CD4-positive, alpha-beta T cell treated with Interleukin-4 for 4 hours (primary cell): ENCODE results near the gene RNF6.

Source experiments
- DNase-seq: peaks from one replicate; pipeline ENCODE4 v3.0.0-alpha.2; 2020

RNF6 gene

GRCh38 chr13:26225896-26226617, 3.9 kb upstream of the RNF6 start:
- no peak for DNase-seq

GRCh38 chr13:26222520-26223046, 469 bp upstream of the RNF6 start:
- DNase-seq = no peak

DNA sequence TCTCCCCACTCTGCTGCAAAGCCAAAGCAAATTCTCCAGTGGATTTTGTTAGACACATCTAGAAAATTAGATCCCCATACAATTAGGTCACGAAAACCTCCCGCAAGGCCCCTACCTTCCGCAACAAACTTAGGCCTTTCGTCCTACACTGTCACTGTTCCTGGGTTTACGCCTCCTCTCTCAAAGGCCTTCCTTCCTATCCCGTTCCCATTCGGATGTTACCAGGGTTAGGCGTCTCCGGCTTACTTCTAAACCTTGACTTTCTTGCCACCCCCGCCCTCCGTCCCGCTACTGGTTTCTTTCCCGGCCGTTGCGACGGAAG, 754 bp downstream of the RNF6 start:
- DNase-seq = no peak

GRCh38 chr13:26220575-26220974, 1.5 kb downstream of the RNF6 start:
- DNase-seq = no peak

- DNase-seq = no peak
Observed at GRCh38 chr13:26219726-26220125, 2.4 kb downstream of the RNF6 start.

GRCh38 chr13:26216042-26216441, 6.1 kb downstream of the RNF6 start:
- no peak for DNase-seq

DNA sequence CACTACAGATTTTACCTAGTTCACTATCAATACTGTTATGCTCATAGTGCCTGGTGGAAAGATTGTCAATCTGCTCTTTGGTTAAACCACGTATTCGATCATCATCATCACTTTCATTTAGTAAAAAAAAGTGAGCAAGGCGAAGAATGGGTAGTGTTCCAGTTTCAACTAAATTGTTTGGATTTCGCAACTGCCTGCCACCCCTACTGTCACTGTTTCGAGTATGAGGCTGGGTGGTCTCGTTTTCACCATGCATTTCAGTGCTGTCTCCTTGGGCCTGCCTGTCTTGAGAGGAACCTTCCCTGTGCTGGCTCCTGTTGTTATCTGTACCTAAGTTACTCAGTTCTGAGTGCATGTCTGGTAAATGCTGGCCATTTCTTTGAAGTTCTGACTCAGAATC, 8.1 kb downstream of the RNF6 start:
- DNase-seq = no peak

DNA sequence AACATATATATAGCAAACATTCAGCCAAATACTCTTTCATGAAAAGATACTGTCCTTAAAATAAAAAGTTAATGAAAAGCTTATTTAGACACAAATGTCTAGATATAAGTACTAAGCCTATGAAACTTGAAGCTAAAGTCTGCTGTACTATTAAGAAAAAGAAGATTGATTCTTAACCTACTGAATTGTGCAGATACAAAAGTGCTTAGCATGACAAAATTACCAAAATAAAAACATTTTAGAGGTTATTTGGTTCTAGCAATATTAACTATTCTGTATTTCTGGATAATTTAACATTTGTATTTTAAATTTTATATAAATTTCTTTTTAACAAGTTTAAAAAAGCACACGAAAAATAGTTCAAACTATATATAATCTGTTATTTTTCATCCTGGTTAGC, 8.8 kb downstream of the RNF6 start:
- DNase-seq = no peak

DNA sequence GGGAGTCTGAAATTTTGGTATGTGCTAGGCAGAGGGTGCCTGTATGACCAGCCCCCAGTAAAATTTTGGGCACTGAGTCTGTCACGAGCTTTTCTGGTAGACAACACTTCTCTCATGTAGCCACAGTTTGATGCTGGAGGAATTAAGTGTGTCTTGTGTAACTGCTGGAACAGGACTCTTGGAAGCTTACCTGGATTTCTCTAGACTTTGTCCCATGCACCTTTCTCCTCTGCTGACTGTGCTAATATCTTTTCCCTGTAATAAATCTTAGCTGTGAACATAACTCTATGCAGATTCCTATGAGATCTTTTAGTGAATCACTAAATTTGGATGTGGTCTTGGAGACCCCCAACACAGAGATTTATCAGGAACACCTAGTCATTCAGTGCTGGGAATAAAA, 13.8 kb downstream of the RNF6 start:
- DNase-seq = no peak

- DNase-seq = no peak
Observed at GRCh38 chr13:26202365-26202972, 19.6 kb downstream of the RNF6 start.

- DNase-seq = no peak
Observed at GRCh38 chr13:26200811-26201210, 21.3 kb downstream of the RNF6 start.

GRCh38 chr13:26198116-26198515, 24.0 kb downstream of the RNF6 start:
- no peak for DNase-seq

GRCh38 chr13:26197298-26197697, 24.8 kb downstream of the RNF6 start:
- DNase-seq = no peak

DNA sequence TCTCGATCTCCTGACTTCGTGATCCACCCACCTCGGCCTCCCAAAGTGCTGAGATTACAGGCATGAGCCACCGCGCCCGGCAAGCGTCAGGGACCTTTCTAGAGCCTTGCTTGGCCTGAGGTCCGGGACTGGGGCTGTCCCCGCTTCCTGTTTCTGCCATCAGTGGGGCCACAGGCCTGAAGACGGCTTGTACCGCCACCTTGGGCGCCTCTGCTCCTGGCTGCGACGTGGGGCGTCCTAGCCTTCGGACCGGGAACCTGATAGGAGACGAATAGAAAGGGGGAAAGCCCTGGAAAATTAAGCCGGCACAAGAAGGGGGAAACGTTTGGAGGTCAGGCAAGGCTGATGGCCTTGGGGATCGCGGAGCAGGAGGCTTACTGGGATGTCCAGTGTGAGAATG, 35.1 kb downstream of the RNF6 start:
- DNase-seq = no peak

DNA sequence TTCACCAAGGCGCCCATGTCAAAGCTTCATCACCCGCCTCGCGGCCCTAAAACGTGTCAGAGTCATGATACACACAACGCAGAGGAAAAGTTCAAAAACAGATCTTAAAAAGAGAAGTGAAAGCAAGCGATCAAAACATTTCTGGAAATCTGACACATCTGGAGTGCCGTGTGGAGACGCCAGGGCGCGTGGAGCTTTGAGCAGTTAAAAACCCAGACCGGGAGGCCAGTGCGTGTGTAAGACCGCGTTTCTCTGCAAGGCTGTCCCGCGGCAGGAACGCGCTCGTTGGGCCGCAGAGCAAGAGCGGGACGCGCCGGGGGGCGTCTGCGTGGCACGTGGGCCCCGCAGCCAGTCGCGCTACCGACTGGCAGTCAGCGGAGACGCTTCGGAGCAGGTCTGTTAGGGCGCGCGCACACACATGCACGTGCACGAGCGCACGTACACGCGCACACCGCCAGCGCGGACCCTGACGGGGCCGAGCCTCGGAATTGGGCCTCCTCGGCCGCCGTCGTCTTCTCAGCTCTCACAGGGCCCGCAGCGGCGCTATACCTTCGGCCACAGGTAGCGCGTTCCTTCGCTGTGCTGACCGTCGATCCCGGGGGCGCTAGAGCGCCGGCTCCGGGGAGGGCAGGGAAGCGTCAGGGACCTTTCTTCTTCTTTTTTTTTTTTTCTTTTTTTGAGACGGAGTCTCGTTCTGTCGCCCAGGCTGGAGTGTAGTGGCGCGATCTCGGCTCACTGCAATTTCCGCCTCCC, 35.8 kb downstream of the RNF6 start:
- DNase-seq = peak; percentile 95

GRCh38 chr13:26185720-26186117, 36.4 kb downstream of the RNF6 start:
- DNase-seq = no peak

DNA sequence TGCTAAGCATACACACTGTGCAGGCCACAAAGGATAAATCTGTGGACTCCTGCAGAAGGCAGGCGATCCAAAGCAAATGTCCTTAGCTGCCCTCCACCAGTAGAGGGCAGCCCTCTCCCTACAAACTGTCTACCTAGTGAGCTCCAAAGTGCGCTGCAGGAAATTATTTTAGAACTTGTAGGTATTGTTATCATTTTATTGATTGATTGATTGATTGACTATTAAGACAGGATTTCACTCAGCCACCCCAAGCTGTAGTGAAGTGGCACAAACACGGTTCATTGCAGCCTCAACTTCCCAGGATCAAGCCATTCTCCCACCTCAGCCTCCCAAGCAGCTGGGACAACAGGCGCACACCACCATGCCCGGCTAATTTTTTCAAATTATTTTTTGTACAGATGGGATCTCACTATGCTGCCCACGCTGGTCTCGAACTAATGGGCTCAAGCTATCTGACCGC, 37.3 kb downstream of the RNF6 start:
- DNase-seq = peak; percentile 78

- no peak for DNase-seq
Observed at GRCh38 chr13:26183416-26183815, 38.7 kb downstream of the RNF6 start.

GRCh38 chr13:26179344-26179743, 42.8 kb downstream of the RNF6 start:
- DNase-seq = no peak

DNA sequence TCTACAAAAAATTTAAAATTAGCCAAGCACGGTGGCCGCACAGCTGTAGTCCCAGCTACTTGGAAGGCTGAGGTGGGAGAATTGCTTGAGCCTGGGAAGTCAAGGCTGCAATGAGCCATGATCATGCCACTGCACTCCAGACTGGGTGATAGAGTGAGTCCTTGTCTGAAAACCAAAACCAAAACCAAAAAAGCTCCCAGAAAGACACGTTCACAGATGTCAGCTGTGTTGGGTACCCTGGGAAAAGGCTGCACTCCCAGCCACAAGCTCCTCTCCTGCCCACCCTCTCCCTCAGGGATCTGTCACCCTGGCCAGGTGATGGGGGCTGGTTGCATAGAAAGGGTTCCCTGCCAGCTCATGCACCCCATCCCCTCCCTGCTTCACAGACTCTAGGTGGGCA, 53.3 kb downstream of the RNF6 start:
- no peak for DNase-seq

GRCh38 chr13:26168237-26168814, 53.8 kb downstream of the RNF6 start:
- no peak for DNase-seq

GRCh38 chr13:26163812-26164211, 58.3 kb downstream of the RNF6 start:
- no peak for DNase-seq
